ENCODE data around the gene ELMOD2.

Gene ELMOD2

GRCh38 chr4:140581078-140581477 lies 57.1 kb downstream of the ELMOD2 start:
- DNase-seq (ENCODE audit: low read depth): no peak

GRCh38 chr4:140584439-140584838 lies 60.5 kb downstream of the ELMOD2 start:
- DNase-seq (ENCODE audit: low read depth): no peak

- no peak for DNase-seq (ENCODE audit: low read depth)
Measured at GRCh38 chr4:140595065-140595464, 71.1 kb downstream of the ELMOD2 start.

GRCh38 chr4:140600408-140600807 lies 76.4 kb downstream of the ELMOD2 start:
- DNase-seq (ENCODE audit: low read depth): no peak

- DNase-seq (ENCODE audit: low read depth): no peak
Measured at GRCh38 chr4:140602714-140603113, 78.7 kb downstream of the ELMOD2 start.

- no peak for DNase-seq (ENCODE audit: low read depth)
Measured at GRCh38 chr4:140603286-140603685, 79.3 kb downstream of the ELMOD2 start.
